GM18868 (cell line): ENCODE data around the gene STARD5.
A peak's percentile ranks its signal among the peaks of the same experiment; 100 is the strongest.

Experiments
- ATAC-seq: cut with Tn5 transposase; IDR thresholded peaks from one replicate; pipeline ENCODE4 v1.9.1; 2021; ENCODE audit warnings: mild to moderate bottlenecking, moderate library complexity; ENCODE audit not compliant: unreplicated experiment

STARD5 gene

DNA sequence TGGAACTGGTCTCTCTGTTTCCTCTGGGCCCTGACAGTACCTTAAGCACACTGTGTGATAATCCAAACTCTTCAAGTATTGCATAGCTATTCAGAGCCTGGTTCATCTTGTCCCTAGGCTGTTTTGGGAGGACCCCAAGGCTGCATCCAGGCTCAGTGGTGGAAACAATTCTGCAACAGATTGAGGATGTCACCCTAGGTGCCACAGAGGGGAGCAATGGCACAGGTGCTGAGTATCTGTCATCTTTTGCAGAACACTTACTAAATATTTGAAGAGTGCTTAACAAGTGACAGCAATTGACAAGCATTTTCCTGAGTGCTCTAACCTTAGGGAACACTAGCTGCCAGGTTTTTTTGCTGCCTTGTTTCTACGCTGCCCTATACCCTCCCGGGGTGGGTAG, 27.8 kb downstream of the STARD5 start:
- ATAC-seq = no peak

- ATAC-seq = no peak
Measured at GRCh38 chr15:81295486-81296121, 28.3 kb downstream of the STARD5 start.

GRCh38 chr15:81294516-81294880, 29.4 kb downstream of the STARD5 start:
- ATAC-seq = no peak

- peak; percentile 73 for ATAC-seq
Measured at GRCh38 chr15:81293728-81294515, 30.0 kb downstream of the STARD5 start.

GRCh38 chr15:81292523-81293001, 31.4 kb downstream of the STARD5 start:
- ATAC-seq = peak; percentile 32

DNA sequence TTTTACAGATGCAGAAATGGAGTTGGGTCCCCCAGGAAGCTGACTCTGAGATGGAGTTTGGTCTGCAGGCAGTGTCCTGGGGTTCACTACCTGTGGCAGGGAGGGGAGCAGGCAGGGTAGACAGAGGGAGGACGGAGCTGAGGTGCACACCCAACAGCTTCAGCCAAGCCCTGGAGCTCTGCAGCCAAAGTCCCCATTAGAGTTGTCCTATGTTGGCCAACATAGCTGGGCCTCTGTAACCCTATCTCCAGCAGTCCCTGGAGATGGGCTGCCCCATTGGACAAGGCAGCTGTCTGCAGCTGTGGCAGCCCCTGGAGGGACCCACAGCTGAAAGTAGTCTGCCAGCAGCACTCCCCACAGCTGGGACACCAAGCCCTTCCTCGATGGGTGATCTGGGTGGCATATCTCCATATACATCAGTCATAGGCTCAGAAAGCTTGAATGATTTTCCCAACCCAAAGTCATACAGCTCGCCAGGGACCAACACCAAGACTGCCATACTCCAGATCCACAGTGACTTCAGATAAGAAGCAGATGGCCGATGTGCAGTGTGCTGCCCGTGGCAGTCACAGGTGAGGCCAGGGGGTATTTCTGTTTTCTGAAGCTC, 31.9 kb downstream of the STARD5 start:
- ATAC-seq = peak; percentile 0

DNA sequence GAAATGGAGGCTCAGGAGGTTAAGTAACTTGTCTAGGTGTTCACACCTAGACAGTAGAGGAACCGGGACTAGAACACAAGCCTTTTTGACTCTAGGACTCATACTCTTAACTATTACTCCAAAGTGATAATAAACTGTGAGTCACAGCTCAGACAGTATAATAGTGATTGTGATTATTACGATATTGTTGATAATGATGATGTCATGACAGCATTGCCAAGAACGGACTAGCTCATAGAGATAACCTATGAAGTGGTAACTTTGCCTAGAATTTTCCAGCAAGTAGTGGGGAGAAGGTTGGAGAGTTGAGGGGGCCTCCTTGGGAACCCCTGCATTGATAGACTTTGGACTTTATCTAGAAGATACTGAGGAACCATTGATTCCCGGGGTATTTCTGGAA, 34.0 kb downstream of the STARD5 start:
- ATAC-seq = no peak

GRCh38 chr15:81288616-81289015, 35.3 kb downstream of the STARD5 start:
- ATAC-seq = no peak

GRCh38 chr15:81288040-81288439, 35.9 kb downstream of the STARD5 start:
- no peak for ATAC-seq

DNA sequence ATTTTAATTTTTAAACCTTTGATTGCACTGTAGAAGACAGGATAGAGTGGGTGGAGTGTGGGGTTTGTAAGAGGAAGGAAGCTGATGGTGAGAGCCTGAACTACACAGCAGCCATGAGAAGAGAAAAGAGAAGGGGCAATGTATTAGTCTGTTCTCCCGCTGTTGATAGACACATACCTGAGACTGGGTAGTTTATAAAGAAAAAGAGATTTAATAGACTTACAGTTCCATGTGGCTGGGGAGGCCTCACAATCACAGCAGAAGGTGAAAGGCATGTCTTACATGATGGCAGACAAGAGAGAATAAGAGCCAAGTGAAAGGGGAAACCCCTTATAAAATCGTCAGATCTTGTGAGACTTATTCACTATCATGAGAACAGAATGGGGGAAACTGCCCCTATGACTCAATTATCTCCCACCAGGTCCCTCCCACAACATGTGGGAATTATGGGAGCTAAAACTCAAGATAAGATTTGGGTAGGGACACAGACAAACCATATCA, 37.3 kb downstream of the STARD5 start:
- peak; percentile 34 for ATAC-seq

GRCh38 chr15:81285461-81285860, 38.5 kb downstream of the STARD5 start:
- ATAC-seq = no peak

GRCh38 chr15:81284256-81285031, 39.5 kb downstream of the STARD5 start:
- peak; percentile 42 for ATAC-seq

DNA sequence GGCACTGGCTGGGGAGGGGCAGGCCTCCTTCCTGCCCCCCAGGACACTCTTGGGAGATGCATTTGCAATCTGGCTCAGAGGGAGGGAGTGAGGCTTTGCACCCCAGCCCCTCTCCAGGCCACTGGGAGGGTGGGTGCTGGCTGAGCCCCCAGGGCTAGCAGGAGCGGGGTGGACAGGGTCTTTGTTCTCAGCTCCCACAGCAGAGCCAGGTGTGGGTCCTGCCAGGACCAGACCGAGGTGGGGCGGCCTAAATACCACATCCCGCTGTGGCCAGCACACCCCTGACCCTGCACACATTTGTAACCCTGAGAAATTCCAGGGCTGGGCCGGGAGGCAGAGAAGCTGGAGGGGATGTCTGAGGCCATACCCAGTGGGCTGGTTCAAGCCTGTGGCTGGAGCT, 41.0 kb downstream of the STARD5 start:
- ATAC-seq = no peak

DNA sequence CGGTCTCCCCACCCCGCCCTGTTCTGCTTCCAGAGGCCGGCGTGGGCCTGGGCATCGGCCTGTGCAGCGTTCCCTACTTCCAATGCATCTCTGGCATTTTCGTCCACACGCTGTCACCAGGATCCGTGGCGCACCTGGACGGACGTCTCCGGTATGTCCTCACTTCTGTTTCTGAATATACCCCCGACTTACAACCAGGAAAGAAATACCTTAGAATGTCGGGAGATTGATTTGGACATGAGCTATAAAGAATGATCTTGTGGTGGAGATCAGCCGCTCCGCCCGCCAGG, 41.4 kb downstream of the STARD5 start:
- ATAC-seq = no peak

DNA sequence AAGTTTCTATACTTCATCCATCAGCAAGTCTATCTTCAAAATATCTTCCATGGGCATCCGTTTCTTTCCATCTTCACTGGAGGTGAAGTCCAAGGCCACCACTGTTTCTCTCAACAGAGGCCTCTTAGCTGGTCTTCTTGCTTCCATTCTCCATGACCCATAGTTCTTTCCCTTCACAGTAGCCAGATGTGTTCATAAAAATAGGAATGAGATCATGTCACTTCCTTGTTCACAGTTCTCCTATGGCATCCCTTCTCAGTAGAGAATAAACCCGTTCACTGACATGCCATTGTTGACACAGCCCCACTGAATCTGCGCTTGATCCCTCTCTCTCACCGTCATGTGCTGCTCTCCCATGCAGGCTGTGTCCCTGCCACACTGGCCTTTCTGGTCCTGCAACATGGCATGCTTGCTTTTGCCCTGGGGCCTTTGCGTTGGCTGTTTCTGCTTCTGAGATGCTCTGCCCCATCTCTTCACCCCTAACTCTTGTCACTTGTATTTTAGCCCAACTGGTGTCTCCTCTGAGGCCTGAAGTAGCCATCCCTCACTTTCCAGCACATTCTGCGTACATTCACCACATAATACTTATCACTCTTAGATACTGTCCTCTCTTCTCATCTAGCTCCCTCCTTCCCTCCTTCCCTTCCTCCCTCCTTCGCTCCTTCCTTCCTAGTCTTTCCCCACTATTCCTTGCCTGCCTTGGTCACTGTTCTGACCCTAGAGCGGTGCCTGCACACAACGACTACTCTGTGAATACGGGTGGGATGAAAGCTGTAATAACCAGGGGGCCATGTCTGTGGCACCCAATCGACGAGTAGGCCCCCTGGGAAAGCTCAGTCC, 42.0 kb downstream of the STARD5 start:
- ATAC-seq = no peak

GRCh38 chr15:81281456-81281735, 42.5 kb downstream of the STARD5 start:
- no peak for ATAC-seq

DNA sequence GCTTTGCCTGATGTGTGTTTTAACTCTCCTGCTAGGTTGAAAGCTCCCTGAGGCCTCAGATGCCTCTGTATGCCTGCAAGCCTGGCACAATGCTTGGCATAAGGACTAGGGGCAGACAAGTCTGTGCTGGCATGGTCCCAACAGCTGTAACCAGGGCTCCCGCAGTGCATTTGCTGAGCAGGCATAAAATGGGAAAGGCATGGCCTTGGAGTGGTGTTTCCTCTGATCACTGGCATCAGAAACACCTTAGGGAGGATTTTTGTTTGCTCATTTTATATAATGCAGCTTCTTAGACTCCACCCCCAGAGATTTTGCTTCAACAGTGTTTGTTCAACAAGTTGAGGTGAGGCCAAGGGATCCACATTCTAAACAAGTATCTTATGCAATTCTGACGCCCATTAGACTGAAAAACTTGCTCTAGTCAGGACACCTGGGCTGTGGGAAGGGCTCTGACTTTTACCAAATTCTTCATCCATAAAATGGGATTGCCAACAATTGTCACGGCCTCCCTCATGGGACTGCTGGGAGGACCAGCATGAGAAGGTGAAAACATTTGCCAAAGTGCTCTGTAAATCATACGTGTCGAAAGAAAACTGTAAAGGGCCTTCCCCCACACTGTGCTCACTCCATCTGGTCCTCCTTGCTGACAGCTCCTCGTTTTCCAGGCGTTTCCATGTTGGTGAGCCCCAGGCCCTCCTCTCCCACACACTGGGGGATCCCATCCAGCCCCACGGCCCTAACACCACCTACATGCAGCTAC, 43.1 kb downstream of the STARD5 start:
- ATAC-seq = no peak

DNA sequence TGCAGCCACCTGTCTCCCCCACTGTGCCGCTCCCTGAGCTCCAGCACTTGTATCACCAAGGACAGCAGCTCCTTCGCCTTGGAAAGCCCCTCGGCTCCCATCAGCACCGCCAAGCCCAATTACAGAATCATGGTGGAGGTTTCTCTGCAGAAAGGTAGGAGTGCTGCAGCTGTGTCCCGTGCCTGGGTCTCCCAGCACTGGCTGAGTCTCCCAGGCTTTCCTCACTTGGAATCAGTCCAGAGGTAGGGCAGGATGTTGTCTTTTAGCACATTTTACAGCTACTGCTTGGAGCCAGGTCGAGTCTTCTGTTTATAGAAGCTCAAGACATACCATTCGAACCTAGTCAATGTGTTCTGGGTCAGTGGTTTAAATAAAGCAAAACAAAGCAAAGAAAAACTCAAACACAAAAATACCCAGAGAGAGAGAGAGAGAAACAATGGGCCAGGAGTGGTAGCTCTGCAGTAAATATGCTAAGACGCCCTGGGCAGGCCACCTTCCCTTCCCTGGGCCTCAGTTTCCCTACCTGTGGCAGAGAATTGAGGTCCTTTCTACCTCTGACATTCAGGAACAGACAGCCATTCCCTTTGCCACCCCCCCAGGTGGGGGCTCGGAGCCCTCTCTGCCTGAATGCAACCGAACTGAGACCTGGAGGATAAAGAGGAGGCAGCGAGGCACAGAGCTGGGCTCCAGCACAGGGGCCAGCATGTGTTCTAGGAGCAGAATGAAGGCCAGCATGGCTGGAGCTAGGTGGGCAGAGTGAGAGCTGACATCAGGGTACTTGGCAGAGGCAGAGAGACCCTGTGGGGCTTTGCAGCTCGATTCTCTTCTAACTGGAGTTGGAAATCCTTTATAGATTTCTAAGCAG, 44.1 kb downstream of the STARD5 start:
- ATAC-seq = no peak
